ENCODE data around the gene PARD3. TPM values are rescaled to one million over a fixed set of nuclear protein-coding genes. Genes with fewer than 3 reads are reported as not detected.

PARD3 gene
- total and polyA plus RNA-seq, 2 donors (not counting 3 experiments of a cell fraction or from before 2014, with no cell fraction given) = 7.3 to 24.1 TPM

DNA sequence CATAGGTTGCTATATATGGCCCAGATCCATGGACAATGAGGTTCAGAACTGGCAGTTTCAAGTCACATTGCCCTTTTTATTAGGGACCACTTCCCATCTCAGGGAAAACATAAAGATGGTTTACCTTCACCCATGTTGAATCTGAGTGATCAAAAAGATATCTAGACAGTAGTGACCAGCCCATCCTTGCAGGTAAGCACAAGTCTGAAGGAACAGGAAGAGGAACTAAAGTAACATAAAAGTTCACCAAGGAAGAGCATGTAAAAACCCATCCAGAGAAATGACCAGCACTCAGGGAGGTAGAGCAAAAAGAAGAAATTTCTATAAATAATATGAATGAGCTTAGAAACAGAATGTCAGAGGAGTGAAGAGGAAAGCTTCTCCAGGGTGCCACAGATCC, 382.5 kb downstream of the PARD3 start:
- no TSS peak for BruUV-seq (replicated peaks)
- no peaks in the 10 kb centered on the region for H3K79me2 ChIP-seq (ENCODE audit: control insufficient read depth, insufficient read depth, low read length)
- H3K4me2 ChIP-seq (ENCODE audit: insufficient read depth, low read length) = no peak overlapping the region
- H3K27me3 ChIP-seq (ENCODE audit: control insufficient read depth in 2 of 2, insufficient read depth in 2 of 2, low read length in 2 of 2) = no peaks in the 10 kb centered on the region
- FAIRE-seq = no peak
- no peak overlapping the region for H3K27ac ChIP-seq (ENCODE audit: insufficient read depth, low read depth, low read length)
- H3K36me3 ChIP-seq (ENCODE audit: control insufficient read depth in 2 of 2, extremely low read depth in 1 of 2, insufficient read depth in 2 of 2, low read length in 2 of 2) = no peaks in the 10 kb centered on the region
- H3K4me3 ChIP-seq (replicated peaks in 1 of 3; ENCODE audit: insufficient read depth in 1 of 3, low read depth in 1 of 3, low read length in 3 of 3) = no peak overlapping the region
- TF ChIP-seq POLR2AphosphoS5 (IDR thresholded peaks at IDR 0.05; ENCODE audit: insufficient read depth, low read depth, low read length) (no peak), FOS (IDR thresholded peaks at IDR 0.05; ENCODE audit: borderline replicate concordance, insufficient read depth, low read length) (no peak), MYC (IDR thresholded peaks at IDR 0.05; ENCODE audit: low read depth, low read length) (no peak), GATA2 (IDR thresholded peaks at IDR 0.05; ENCODE audit: insufficient read depth, insufficient read length, low read depth, low read length) (no peak), EZH2 (IDR thresholded peaks at IDR 0.05; ENCODE audit: borderline replicate concordance, low read depth, low read length, severe bottlenecking) (no peak), JUN (IDR thresholded peaks at IDR 0.05; ENCODE audit: borderline replicate concordance, insufficient read depth, insufficient read length, low read depth) (no peak), POLR2A (IDR thresholded peaks at IDR 0.05; ENCODE audit: low read depth, low read length) (no peak)
- TF ChIP-seq, protein P1, sequence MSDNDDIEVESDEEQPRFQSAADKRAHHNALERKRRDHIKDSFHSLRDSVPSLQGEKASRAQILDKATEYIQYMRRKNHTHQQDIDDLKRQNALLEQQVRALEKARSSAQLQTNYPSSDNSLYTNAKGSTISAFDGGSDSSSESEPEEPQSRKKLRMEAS (IDR thresholded peaks at IDR 0.05; ENCODE audit: insufficient read depth, insufficient read length) = no peak
- TF ChIP-seq, protein P2, sequence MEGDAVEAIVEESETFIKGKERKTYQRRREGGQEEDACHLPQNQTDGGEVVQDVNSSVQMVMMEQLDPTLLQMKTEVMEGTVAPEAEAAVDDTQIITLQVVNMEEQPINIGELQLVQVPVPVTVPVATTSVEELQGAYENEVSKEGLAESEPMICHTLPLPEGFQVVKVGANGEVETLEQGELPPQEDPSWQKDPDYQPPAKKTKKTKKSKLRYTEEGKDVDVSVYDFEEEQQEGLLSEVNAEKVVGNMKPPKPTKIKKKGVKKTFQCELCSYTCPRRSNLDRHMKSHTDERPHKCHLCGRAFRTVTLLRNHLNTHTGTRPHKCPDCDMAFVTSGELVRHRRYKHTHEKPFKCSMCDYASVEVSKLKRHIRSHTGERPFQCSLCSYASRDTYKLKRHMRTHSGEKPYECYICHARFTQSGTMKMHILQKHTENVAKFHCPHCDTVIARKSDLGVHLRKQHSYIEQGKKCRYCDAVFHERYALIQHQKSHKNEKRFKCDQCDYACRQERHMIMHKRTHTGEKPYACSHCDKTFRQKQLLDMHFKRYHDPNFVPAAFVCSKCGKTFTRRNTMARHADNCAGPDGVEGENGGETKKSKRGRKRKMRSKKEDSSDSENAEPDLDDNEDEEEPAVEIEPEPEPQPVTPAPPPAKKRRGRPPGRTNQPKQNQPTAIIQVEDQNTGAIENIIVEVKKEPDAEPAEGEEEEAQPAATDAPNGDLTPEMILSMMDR (IDR thresholded peaks at IDR 0.05; ENCODE audit: extremely low read depth in 1 of 2, insufficient read depth in 1 of 2, low read depth in 1 of 2, low read length in 2 of 2) = no peak
- no peak overlapping the region for H3K9ac ChIP-seq (replicated peaks; ENCODE audit: extremely low read depth, insufficient read depth, low read length)
- H2AFZ ChIP-seq (ENCODE audit: low read depth, low read length) = no peak overlapping the region
- dilution Hi-C loops (cut with MboI; ENCODE audit: extremely low pct_ligation_motif_present, low sequenced_read_pairs) = no loop called here
- CTCF ChIA-PET = no interaction called here
- peaks cover 34% of the 10 kb centered on the region for H3K4me1 ChIP-seq (ENCODE audit: control insufficient read depth, extremely low read depth, insufficient read depth, low read length)
- H3K9me1 ChIP-seq (replicated peaks; ENCODE audit: control insufficient read depth, extremely low read depth, insufficient read depth, low read length) = no peaks in the 10 kb centered on the region
- no peaks in the 10 kb centered on the region for H4K20me1 ChIP-seq (replicated peaks; ENCODE audit: control insufficient read depth, extremely low read depth, insufficient read depth, low read length)
- POLR2A ChIA-PET = no interaction called here
- no peak for DNase-seq (ENCODE audit: low read depth, low spot score)
- no peaks in the 10 kb centered on the region for H3K9me3 ChIP-seq (replicated peaks; ENCODE audit: control insufficient read depth, insufficient read depth, low read length)
- intact Hi-C loops (cut with micrococcal nuclease) = no loop called here
